ENCODE results near the gene SPTBN2.
A peak's percentile ranks its signal among the peaks of the same experiment; 100 is the strongest.

SPTBN2 gene

DNA sequence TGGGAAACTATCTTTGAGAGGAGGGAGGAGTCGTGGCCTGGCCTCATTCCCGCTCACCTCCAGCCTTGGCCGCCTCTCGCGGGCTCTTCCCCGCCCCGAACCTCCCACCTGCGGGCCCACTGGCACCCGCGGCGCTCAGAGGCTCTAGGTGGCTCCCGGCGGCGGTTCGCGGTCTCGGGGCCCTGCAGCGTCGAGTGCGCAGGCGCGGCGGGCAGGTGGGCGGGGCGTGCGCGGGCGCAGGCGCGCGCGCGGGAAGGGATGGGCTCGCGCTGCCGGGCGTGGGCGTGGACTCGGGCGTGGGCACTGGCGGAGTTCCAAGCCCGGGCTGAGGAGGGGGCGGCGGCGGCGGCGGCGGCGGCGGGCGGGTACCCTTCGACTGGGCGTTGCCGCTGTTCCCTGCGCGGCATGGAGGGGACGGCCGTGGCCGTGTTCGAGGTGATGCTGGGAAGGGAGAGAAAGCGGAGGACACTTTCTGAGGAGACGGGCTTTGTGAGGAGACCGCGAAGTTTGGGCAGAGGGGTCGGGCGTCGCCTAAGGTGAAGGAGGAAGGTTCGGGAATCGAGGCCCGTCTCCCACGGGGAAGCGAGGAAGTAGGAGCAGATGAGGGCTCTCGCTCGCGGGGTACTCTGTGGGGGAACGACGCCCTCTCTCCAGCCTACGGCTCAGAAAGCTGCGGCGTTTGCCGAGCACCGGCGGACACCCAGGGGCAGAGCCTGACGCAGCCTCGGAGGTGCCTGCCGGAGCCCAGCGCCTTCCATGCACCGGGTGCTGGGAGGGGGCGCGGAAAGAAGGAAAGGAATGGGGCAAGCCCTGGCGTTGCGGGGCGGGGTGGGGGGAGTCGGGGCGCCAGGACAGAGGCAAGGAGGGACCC, 15.7 kb upstream of the SPTBN2 start:
- WGBS (ENCODE audit: insufficient coverage, insufficient read length): no CpG with 5 or more reads among the region's 95 CpGs
- DNase-seq (ENCODE audit: low read depth, low spot score): no peak
- Histone ChIP-seq H3K27me3 (ENCODE audit: control insufficient read depth, insufficient read depth, low read length) (no peaks in the 10 kb centered on the region), H3K4me3 (ENCODE audit: low read length) (peak overlapping the region; percentile 64), H3K36me3 (ENCODE audit: control insufficient read depth, insufficient read depth, low read length) (no peaks in the 10 kb centered on the region), H3K9me3 (ENCODE audit: control insufficient read depth, insufficient read depth, low read length) (no peaks in the 10 kb centered on the region), H3K27ac (ENCODE audit: low read length) (no peak overlapping the region), H3K4me1 (ENCODE audit: control insufficient read depth, insufficient read depth, low read length) (no peaks in the 10 kb centered on the region)

- H3K36me3 ChIP-seq (ENCODE audit: control insufficient read depth, insufficient read depth, low read length): no peaks in the 10 kb centered on the region
- H3K27ac ChIP-seq (ENCODE audit: low read length): no peak overlapping the region
- no peaks in the 10 kb centered on the region for H3K9me3 ChIP-seq (ENCODE audit: control insufficient read depth, insufficient read depth, low read length)
- no CpG with 5 or more reads among the region's 16 CpGs for WGBS (ENCODE audit: insufficient coverage, insufficient read length)
- no peak overlapping the region for H3K4me3 ChIP-seq (ENCODE audit: low read length)
- DNase-seq (ENCODE audit: low read depth, low spot score): no peak
- no peaks in the 10 kb centered on the region for H3K4me1 ChIP-seq (ENCODE audit: control insufficient read depth, insufficient read depth, low read length)
- no peaks in the 10 kb centered on the region for H3K27me3 ChIP-seq (ENCODE audit: control insufficient read depth, insufficient read depth, low read length)
Measured at GRCh38 chr11:66743271-66743968, 14.4 kb upstream of the SPTBN2 start.

GRCh38 chr11:66741153-66741552, 12.1 kb upstream of the SPTBN2 start:
- H3K4me3 ChIP-seq (ENCODE audit: low read length): no peak overlapping the region
- DNase-seq (ENCODE audit: low read depth, low spot score): no peak
- no peaks in the 10 kb centered on the region for H3K9me3 ChIP-seq (ENCODE audit: control insufficient read depth, insufficient read depth, low read length)
- no peak overlapping the region for H3K27ac ChIP-seq (ENCODE audit: low read length)
- H3K27me3 ChIP-seq (ENCODE audit: control insufficient read depth, insufficient read depth, low read length): no peaks in the 10 kb centered on the region
- no peaks in the 10 kb centered on the region for H3K4me1 ChIP-seq (ENCODE audit: control insufficient read depth, insufficient read depth, low read length)
- no peaks in the 10 kb centered on the region for H3K36me3 ChIP-seq (ENCODE audit: control insufficient read depth, insufficient read depth, low read length)
- WGBS (ENCODE audit: insufficient coverage, insufficient read length): no CpG with 5 or more reads among the region's 2 CpGs

DNA sequence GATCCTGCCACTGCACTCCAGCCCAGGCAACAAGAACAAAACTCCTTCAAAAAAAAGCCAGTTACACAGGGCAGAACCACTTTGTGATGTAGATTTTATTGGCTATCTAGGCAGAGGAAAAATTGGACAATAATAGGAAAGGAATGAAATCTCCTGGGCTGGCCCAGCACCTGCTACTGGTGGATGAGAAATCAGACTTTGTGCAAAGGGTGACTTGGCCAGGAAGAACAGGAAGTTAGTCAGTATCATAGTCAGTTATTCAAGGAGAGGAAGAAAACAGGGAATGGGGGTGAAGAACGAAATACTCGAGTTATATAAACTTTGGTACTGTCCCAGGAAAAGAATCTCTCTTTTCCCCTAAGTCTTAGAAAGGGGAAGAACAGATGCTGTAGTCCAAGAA, 11.0 kb upstream of the SPTBN2 start:
- H3K4me1 ChIP-seq (ENCODE audit: control insufficient read depth, insufficient read depth, low read length): no peaks in the 10 kb centered on the region
- no peaks in the 10 kb centered on the region for H3K27me3 ChIP-seq (ENCODE audit: control insufficient read depth, insufficient read depth, low read length)
- no peak for DNase-seq (ENCODE audit: low read depth, low spot score)
- H3K9me3 ChIP-seq (ENCODE audit: control insufficient read depth, insufficient read depth, low read length): no peaks in the 10 kb centered on the region
- no peak overlapping the region for H3K4me3 ChIP-seq (ENCODE audit: low read length)
- no peaks in the 10 kb centered on the region for H3K36me3 ChIP-seq (ENCODE audit: control insufficient read depth, insufficient read depth, low read length)
- H3K27ac ChIP-seq (ENCODE audit: low read length): no peak overlapping the region
- no CpG with 5 or more reads among the region's 2 CpGs for WGBS (ENCODE audit: insufficient coverage, insufficient read length)

- Histone ChIP-seq H3K27ac (ENCODE audit: low read length) (no peak overlapping the region), H3K36me3 (ENCODE audit: control insufficient read depth, insufficient read depth, low read length) (no peaks in the 10 kb centered on the region), H3K4me3 (ENCODE audit: low read length) (no peak overlapping the region), H3K4me1 (ENCODE audit: control insufficient read depth, insufficient read depth, low read length) (no peaks in the 10 kb centered on the region), H3K9me3 (ENCODE audit: control insufficient read depth, insufficient read depth, low read length) (no peaks in the 10 kb centered on the region), H3K27me3 (ENCODE audit: control insufficient read depth, insufficient read depth, low read length) (peaks cover 2% of the 10 kb centered on the region; the same call in 1 of the 2 replicates)
- DNase-seq (ENCODE audit: low read depth, low spot score): no peak
- no CpG with 5 or more reads among the region's 3 CpGs for WGBS (ENCODE audit: insufficient coverage, insufficient read length)
Measured at GRCh38 chr11:66734215-66734614, 5.2 kb upstream of the SPTBN2 start.

DNA sequence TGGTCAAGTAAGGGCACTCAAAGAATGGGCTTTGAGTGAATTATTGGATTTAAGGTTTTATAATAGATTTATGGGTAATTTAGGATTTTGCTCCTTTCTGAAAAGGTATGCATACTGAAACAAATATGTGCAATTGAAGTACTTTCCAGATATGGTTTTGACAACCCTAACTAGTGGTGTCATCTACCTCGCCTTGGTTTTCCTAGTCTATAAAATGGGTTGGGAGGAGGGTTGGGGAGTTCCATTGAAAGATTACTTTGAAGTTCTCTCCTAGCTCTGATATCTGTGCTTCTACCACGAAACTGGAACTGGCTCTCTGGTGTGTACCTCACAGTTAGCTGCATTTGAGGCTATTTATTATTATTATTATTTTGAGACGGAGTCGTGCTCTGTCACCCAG, 431 bp upstream of the SPTBN2 start:
- H3K36me3 ChIP-seq (ENCODE audit: control insufficient read depth, insufficient read depth, low read length): no peaks in the 10 kb centered on the region; the same call in 1 of the 2 replicates
- no peak overlapping the region for H3K4me3 ChIP-seq (ENCODE audit: low read length)
- H3K4me1 ChIP-seq (ENCODE audit: control insufficient read depth, insufficient read depth, low read length): 0 out of 2 replicates have a peak, but pooled peaks cover 2% of the 10 kb centered on the region
- H3K27ac ChIP-seq (ENCODE audit: low read length): no peak overlapping the region
- no peaks in the 10 kb centered on the region for H3K9me3 ChIP-seq (ENCODE audit: control insufficient read depth, insufficient read depth, low read length)
- no peak for DNase-seq (ENCODE audit: low read depth, low spot score)
- no CpG with 5 or more reads among the region's 4 CpGs for WGBS (ENCODE audit: insufficient coverage, insufficient read length)
- peaks cover 7% of the 10 kb centered on the region; the same call in 1 of the 2 replicates for H3K27me3 ChIP-seq (ENCODE audit: control insufficient read depth, insufficient read depth, low read length)

- no peak overlapping the region for H3K27ac ChIP-seq (ENCODE audit: low read length)
- H3K27me3 ChIP-seq (ENCODE audit: control insufficient read depth, insufficient read depth, low read length): peaks cover 7% of the 10 kb centered on the region; the same call in 1 of the 2 replicates
- no peak for DNase-seq (ENCODE audit: low read depth, low spot score)
- H3K36me3 ChIP-seq (ENCODE audit: control insufficient read depth, insufficient read depth, low read length): no peaks in the 10 kb centered on the region; the same call in 1 of the 2 replicates
- no peaks in the 10 kb centered on the region for H3K9me3 ChIP-seq (ENCODE audit: control insufficient read depth, insufficient read depth, low read length)
- H3K4me1 ChIP-seq (ENCODE audit: control insufficient read depth, insufficient read depth, low read length): 0 out of 2 replicates have a peak, but pooled peaks cover 2% of the 10 kb centered on the region
- WGBS (ENCODE audit: insufficient coverage, insufficient read length): no CpG with 5 or more reads among the region's 114 CpGs
- H3K4me3 ChIP-seq (ENCODE audit: low read length): peak overlapping the region; percentile 77; the same call in 1 of the 2 replicates
Measured at GRCh38 chr11:66728038-66728692, 851 bp downstream of the SPTBN2 start.

DNA sequence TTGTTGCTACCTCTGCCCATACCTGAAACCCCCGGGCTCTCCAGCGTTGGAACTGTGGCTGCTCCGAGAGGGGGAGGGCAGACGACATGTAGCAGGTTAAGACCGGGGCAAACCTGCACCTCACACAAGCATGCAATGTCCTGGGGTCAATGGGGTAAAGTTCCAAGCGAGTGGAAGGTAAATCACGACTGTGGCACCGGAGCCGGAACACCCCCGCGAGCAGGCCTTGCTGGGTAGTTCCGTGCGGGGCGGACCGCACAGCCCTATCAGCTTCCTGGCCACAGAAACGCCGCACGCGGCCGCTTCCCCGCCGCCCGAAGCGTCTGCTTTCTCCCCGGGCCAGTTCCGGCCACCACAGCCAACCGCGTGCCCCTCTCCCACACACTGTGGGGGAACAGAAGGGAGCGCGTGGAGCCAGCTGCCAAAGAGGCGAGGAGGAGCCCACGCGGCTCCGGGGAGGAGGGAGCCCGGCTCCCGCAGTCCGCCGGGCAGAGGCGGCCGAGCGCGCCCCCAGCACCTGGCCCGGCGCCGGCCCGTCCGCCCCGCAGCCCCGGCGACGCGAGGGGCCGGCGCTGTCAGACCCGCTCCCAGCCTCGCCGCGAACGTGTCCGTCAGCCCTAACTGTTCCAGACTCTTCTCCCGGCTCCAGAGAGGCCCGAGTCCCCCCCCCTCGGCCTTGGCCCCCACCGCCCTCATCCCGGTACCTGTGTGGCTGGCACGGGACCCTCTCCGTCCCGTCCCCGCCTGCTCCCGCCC, 1.6 kb downstream of the SPTBN2 start:
- no CpG with 5 or more reads among the region's 70 CpGs for WGBS (ENCODE audit: insufficient coverage, insufficient read length)
- Histone ChIP-seq H3K27me3 (ENCODE audit: control insufficient read depth, insufficient read depth, low read length) (peaks cover 7% of the 10 kb centered on the region; the same call in 1 of the 2 replicates), H3K9me3 (ENCODE audit: control insufficient read depth, insufficient read depth, low read length) (no peaks in the 10 kb centered on the region), H3K27ac (ENCODE audit: low read length) (no peak overlapping the region), H3K4me1 (ENCODE audit: control insufficient read depth, insufficient read depth, low read length) (0 out of 2 replicates have a peak, but pooled peaks cover 2% of the 10 kb centered on the region), H3K4me3 (ENCODE audit: low read length) (peak overlapping the region; percentile 77), H3K36me3 (ENCODE audit: control insufficient read depth, insufficient read depth, low read length) (no peaks in the 10 kb centered on the region; the same call in 1 of the 2 replicates)
- DNase-seq (ENCODE audit: low read depth, low spot score): no peak

GRCh38 chr11:66725647-66726046, 3.4 kb downstream of the SPTBN2 start:
- Histone ChIP-seq H3K36me3 (ENCODE audit: control insufficient read depth, insufficient read depth, low read length) (no peaks in the 10 kb centered on the region; the same call in 1 of the 2 replicates), H3K4me1 (ENCODE audit: control insufficient read depth, insufficient read depth, low read length) (0 out of 2 replicates have a peak, but pooled peaks cover 4% of the 10 kb centered on the region), H3K27me3 (ENCODE audit: control insufficient read depth, insufficient read depth, low read length) (peaks cover 5% of the 10 kb centered on the region; the same call in 1 of the 2 replicates), H3K9me3 (ENCODE audit: control insufficient read depth, insufficient read depth, low read length) (no peaks in the 10 kb centered on the region), H3K4me3 (ENCODE audit: low read length) (no peak overlapping the region), H3K27ac (ENCODE audit: low read length) (no peak overlapping the region)
- no peak for DNase-seq (ENCODE audit: low read depth, low spot score)
- WGBS (ENCODE audit: insufficient coverage, insufficient read length): no CpG with 5 or more reads among the region's 10 CpGs
